ENCODE data around the gene ADAM8.

GRCh38 chr10:133216776-133217175, 59.9 kb downstream of the ADAM8 start:
- no peak for TF ChIP-seq CTCF (IDR thresholded peaks at IDR 0.05)
- no peak for TF ChIP-seq POLR2A (IDR thresholded peaks at IDR 0.05)
- TF ChIP-seq POLR2AphosphoS5 (IDR thresholded peaks at IDR 0.05), result no peak
